Islet precursor cell (in vitro differentiated cells): ENCODE results near the gene SH3BGRL3.
"Not testable (repeated sequence)": the region's sequence is repeated elsewhere in the genome, so short reads cannot be mapped to it uniquely, and the experiment has no call there.

Experiments used
- DNase-seq: peaks from one replicate; pipeline ENCODE4 v3.0.0-alpha.2; 2018

Gene SH3BGRL3

DNA sequence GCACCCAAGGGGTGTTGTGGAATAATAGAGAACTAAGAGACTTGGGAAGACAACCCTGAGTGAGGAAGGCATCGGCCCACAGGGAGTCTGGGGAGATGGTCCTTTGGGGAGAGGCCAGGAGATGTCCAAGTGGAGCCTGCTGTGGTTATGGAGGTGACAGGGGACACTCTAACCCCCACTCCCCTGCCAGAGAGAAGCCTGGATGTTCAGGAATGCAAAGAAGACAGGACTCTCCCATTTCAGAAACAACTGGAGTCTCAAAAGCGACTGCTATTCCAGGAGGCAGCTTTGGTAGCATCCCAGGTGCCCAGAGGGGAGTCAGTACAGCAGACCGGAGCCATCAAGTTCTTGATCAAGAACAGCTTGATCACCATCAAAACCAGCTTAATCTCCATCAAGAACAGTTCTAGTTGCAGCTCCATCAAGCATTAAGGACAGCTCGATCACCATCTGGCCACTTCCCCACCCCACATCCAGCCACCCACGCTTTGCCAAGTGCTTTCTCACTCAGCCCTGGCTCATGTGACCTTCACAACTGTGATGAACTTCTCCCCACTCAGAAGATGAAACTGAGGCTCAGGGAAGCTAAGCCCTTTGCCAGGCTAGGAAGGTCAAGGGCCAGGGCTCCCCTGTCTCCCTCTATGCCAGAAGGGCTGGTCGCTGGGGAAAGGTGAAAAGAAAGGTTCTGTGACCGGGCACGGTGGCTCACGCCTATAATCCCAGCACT is 38.6 kb downstream of the SH3BGRL3 start:
- no peak for DNase-seq

DNA sequence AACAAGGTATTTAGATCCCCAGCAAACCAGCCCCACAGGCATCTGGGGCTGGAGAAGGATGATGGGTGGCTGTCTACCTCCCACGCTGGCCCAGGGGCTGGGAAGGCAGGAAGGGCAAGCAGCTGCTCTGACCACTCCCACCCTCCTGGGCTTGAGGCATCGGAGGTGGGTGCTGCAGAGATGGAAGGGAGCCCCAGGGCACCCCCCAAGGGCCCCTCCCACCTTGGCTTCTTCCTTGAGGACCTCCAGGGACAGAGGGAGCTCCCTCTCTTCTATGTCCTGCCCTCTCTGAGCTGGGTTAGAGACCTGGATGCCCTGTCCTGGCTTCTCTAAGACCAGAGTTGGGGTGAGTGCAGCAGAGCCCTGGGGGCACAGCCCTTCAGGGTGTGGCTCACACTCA is 41.0 kb downstream of the SH3BGRL3 start:
- no peak for DNase-seq

DNA sequence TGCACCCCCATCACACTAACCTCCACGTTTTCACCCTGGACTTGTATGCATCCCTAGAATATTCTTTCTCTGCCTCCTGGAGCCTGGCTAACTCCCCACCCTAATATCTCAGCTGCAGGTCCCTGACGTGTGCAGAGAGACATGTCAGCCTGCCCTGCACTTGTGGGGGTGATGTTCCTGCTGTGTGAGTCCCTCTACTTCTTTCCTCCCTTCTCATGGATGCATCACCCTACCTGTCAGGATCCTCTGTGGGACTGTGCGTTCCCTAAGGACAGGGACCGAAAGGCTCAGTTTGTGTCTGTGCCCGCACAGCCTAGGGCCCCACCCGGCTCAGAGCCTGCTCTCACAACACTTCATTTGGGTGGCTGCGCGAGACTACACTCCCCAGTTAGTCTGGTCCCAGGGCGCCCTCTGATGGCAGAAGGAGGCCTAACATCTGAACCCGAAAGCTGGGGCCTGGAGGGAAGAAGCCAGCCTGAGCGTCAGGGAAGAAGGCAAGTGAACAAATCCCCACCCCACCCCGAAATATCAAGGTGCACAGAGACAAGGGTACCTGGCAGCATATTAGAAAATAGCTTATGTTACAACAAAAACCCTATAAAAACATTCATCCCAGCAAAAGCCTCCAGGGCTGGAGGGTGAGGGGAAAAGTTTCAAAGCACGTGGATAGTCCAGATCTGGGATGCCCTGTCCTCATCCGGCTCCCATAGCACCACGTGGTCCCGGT is 41.6 kb downstream of the SH3BGRL3 start:
- peak; percentile 94 for DNase-seq

DNA sequence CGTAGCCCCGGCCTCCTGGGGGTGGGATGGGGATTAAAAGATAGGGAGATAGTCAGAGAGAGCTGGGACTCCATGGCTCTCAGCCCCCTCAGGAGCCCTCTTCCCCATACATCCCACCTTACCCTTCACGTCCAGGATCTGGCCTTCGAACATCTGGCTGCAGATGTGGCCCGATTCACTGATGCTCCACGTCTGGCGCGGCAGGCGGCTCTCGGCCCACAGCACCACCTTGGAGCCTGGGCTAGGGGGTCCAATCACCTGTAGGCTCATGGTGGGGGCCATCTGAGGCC is 42.1 kb downstream of the SH3BGRL3 start:
- no peak for DNase-seq

GRCh38 chr1:26323382-26323781 is 43.5 kb downstream of the SH3BGRL3 start:
- DNase-seq, result no peak

GRCh38 chr1:26324550-26324949 is 44.7 kb downstream of the SH3BGRL3 start:
- no peak for DNase-seq

DNA sequence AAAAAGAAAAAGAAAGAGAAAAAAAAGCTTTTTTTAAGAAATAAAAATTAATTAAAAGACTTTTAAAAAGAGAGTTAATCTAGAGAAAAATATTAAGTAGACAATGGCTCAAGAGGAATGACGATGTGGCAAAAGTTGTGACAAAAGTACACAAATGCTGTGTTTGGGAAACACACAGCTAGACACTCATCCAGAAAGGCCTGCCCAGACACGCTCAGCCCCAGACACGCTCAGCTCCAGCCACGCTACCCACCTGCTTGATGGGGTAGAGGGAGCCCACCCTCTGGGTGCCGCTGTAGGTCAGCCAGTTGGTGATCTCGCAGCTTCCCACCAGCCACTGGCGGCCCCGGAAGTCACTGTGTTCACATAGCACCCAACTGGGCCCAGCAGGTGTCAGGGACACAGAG is 48.1 kb downstream of the SH3BGRL3 start:
- no peak for DNase-seq

GRCh38 chr1:26328597-26328996 is 48.7 kb downstream of the SH3BGRL3 start:
- DNase-seq, result no peak

GRCh38 chr1:26329380-26329779 is 49.5 kb downstream of the SH3BGRL3 start:
- DNase-seq, result not testable (repeated sequence)

DNA sequence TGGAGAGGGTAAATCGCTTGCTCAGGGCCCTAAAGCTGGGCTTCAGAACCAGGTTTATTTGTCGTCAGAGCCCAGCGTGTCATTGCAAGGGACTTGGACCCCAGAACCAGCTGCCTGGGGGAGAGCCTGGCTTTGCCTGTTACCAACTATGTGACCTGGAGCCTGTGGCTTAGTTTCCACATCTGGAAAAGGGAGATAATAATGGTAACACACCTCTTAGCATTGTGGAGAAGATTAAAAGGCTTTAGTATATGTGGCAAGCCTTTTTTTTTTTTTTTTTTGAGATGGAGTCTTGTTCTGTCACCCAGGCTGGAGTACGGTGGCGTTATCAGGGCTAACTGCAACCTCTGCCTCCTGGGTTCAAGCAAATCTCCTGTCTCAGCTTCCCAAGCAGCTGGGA is 50.4 kb downstream of the SH3BGRL3 start:
- no peak for DNase-seq
